WTC11 (cell line): ENCODE results near the gene NEDD4L. TPM values are rescaled to one million over a fixed set of nuclear protein-coding genes. Genes with fewer than 3 reads are reported as not detected.

Experiments used
- ATAC-seq: fragments of 200-7000 bp; cut with Tn5 transposase; 2 replicates; pipeline ENCODE4 v1.10.0; 2021; ENCODE audit warnings: mild to moderate bottlenecking, moderate library complexity
- CTCF ChIA-PET: fragments of 300-600 bp; sonication (Branson Sonifier 250); formaldehyde crosslinking; loops from one replicate; lab custom pipeline; 2021; ENCODE audit warnings: antibody characterized with exemption; lab: Charles Lee
- POLR2A ChIA-PET: fragments of 350-600 bp; sonication (Branson Sonifier 250); formaldehyde crosslinking; loops from one replicate; lab custom pipeline; 2021; ENCODE audit warnings: antibody characterized with exemption; lab: Charles Lee
- DNase-seq: peaks from one replicate; pipeline ENCODE4 v3.0.0; 2021; ENCODE audit warnings: low spot score
- H3K27ac Mint-ChIP-seq: 2 replicates; pipeline ENCODE4 v1.8.0; 2021; ENCODE audit warnings: mixed read lengths
- H3K27me3 Mint-ChIP-seq: 2 replicates; pipeline ENCODE4 v1.8.0; 2021; ENCODE audit warnings: low read depth, mild to moderate bottlenecking, moderate library complexity, mixed read lengths
- H3K36me3 Mint-ChIP-seq: 2 replicates; pipeline ENCODE4 v1.8.0; 2021; ENCODE audit warnings: mixed read lengths
- H3K4me1 Mint-ChIP-seq: 2 replicates; pipeline ENCODE4 v1.8.0; 2022; ENCODE audit warnings: mixed read lengths
- H3K4me3 Mint-ChIP-seq: 2 replicates; pipeline ENCODE4 v1.8.0; 2021; ENCODE audit warnings: mild to moderate bottlenecking, moderate library complexity, mixed read lengths
- H3K9me3 Mint-ChIP-seq: 2 replicates; pipeline ENCODE4 v1.8.0; 2021; ENCODE audit warnings: mixed read lengths
- CTCF ChIP-seq: fragments of 200-600 bp; IDR thresholded peaks from 2 replicates; pipeline ENCODE4 v1.8.0; 2022; ENCODE audit warnings: antibody characterized with exemption
- FOXP4 ChIP-seq: sonication (generic); formaldehyde crosslinking; IDR thresholded peaks from 2 replicates; pipeline ENCODE4 v1.8.0; 2022; ENCODE audit warnings: mild to moderate bottlenecking, missing genetic modification reagents
- GABPB1 ChIP-seq: sonication (generic); formaldehyde crosslinking; IDR thresholded peaks from 2 replicates; pipeline ENCODE4 v1.8.1; 2023; ENCODE audit warnings: mild to moderate bottlenecking, missing genetic modification reagents
- HMGA2 ChIP-seq: fragments of 250-450 bp; sonication (Bioruptor Pico); IDR thresholded peaks from 2 replicates; pipeline ENCODE4 v1.4.0; 2021; ENCODE audit warnings: mild to moderate bottlenecking, moderate library complexity
- HMGXB4 ChIP-seq: sonication (generic); formaldehyde crosslinking; IDR thresholded peaks from 2 replicates; pipeline ENCODE4 v1.8.1; 2023; ENCODE audit warnings: mild to moderate bottlenecking, moderate library complexity, missing genetic modification reagents
- NFATC4 ChIP-seq: fragments of 250-450 bp; sonication (Bioruptor Pico); IDR thresholded peaks from 2 replicates; pipeline ENCODE4 v1.9.0; 2021; ENCODE audit warnings: mild to moderate bottlenecking
- NR3C1 ChIP-seq: sonication (generic); formaldehyde crosslinking; conservative IDR thresholded peaks from 2 replicates; pipeline ENCODE4 v1.8.1; 2023; ENCODE audit warnings: low read depth, mild to moderate bottlenecking, missing genetic modification reagents
- SOX15 ChIP-seq: fragments of 250-450 bp; sonication (Bioruptor Pico); IDR thresholded peaks from 2 replicates; pipeline ENCODE4 v1.9.0; 2021; ENCODE audit warnings: mild to moderate bottlenecking
- SP1 ChIP-seq: sonication (generic); formaldehyde crosslinking; conservative IDR thresholded peaks from 2 replicates; pipeline ENCODE4 v1.8.1; 2022; ENCODE audit warnings: missing genetic modification reagents
- USF1 ChIP-seq: sonication (generic); formaldehyde crosslinking; IDR thresholded peaks from 2 replicates; pipeline ENCODE4 v1.8.0; 2022; ENCODE audit warnings: mild to moderate bottlenecking, missing genetic modification reagents
- ZNF232 ChIP-seq: sonication (generic); formaldehyde crosslinking; IDR thresholded peaks from 2 replicates; pipeline ENCODE4 v1.8.0; 2022; ENCODE audit warnings: mild to moderate bottlenecking, missing genetic modification reagents
- ZNF416 ChIP-seq: fragments of 250-450 bp; sonication (Bioruptor Pico); IDR thresholded peaks from 2 replicates; pipeline ENCODE4 v1.9.0; 2021; ENCODE audit warnings: mild to moderate bottlenecking, inconsistent platforms
- ZNF512 ChIP-seq: sonication (generic); formaldehyde crosslinking; IDR thresholded peaks from 2 replicates; pipeline ENCODE4 v1.8.1; 2022; ENCODE audit warnings: missing genetic modification reagents, borderline replicate concordance
- ZNF532 ChIP-seq: fragments of 250-450 bp; sonication (Bioruptor Pico); IDR thresholded peaks from 2 replicates; pipeline ENCODE4 v1.9.0; 2021; ENCODE audit warnings: mild to moderate bottlenecking, borderline replicate concordance
- total RNA-seq: library from RNA; stranded (reverse); gene quantifications from 3 replicates; pipeline ENCODE4 v1.2.3, GENCODE V29; 2021

NEDD4L gene
- total RNA-seq, 1 experiment from 2014 or later = 88.0 TPM

- CTCF ChIA-PET = interaction anchor here (1.3 to 1.7 kb wide), 4 partner anchors 63 to 572 kb away, joined by 3 to 6 read pairs (median 4); no protein-coding TSS in a partner anchor
Measured at GRCh38 chr18:58192519-58192918, 148.5 kb downstream of the NEDD4L start.

GRCh38 chr18:58194028-58194427, 150.0 kb downstream of the NEDD4L start:
- Mint-ChIP-seq H3K27me3 (no peaks in the 10 kb centered on the region), H3K36me3 (no peaks in the 10 kb centered on the region), H3K4me1 (peaks cover 64% of the 10 kb centered on the region), H3K9me3 (no peaks in the 10 kb centered on the region)
- peak; percentile 84 for ATAC-seq
- DNase-seq = peak; percentile 69
- POLR2A ChIA-PET = no interaction called here
- TF ChIP-seq CTCF (0 out of 2 replicates have a peak, but pooled peaks have one; percentile 13), ZNF532 (CRISPR knock-in tag) (no peak)
- TF ChIP-seq, all 79 proteins: peak for 1
- peak overlapping the region; percentile 84 for H3K27ac Mint-ChIP-seq
- CTCF ChIA-PET = interaction anchor here (0.9 to 3.5 kb wide), 9 partner anchors 8 to 128 kb away, joined by 3 to 24 read pairs (median 5); no protein-coding TSS in a partner anchor
- H3K4me3 Mint-ChIP-seq = no peak overlapping the region

More at GRCh38 chr18:58192519-58192918, 148.5 kb downstream of the NEDD4L start:
- Mint-ChIP-seq H3K36me3 (no peaks in the 10 kb centered on the region), H3K4me1 (peaks cover 75% of the 10 kb centered on the region), H3K9me3 (no peaks in the 10 kb centered on the region), H3K27me3 (no peaks in the 10 kb centered on the region), H3K27ac (no peak overlapping the region), H3K4me3 (no peak overlapping the region)
- POLR2A ChIA-PET = no interaction called here
- DNase-seq (no peak), ATAC-seq (no peak)
- TF ChIP-seq GABPB1 (no peak), USF1 (no peak), HMGA2 (CRISPR knock-in tag) (no peak), SP1 (CRISPR knock-in tag) (no peak), NR3C1 (no peak), SOX15 (CRISPR knock-in tag) (no peak), ZNF512 (CRISPR knock-in tag) (no peak), NFATC4 (CRISPR knock-in tag) (no peak), ZNF232 (no peak)

GRCh38 chr18:58195278-58195765, 151.3 kb downstream of the NEDD4L start:
- peak; percentile 58 for DNase-seq
- peaks cover 67% of the 10 kb centered on the region for H3K4me1 Mint-ChIP-seq
- CTCF ChIA-PET = interaction anchor here (0.6 to 3.5 kb wide), 16 partner anchors 16 to 313 kb away, joined by 3 to 24 read pairs (median 4); partner anchors contain the start of gene NEDD4L
- TF ChIP-seq SOX15 (CRISPR knock-in tag) (no peak), HMGXB4 (CRISPR knock-in tag) (peak; percentile 41; the same call in 1 of the 2 replicates), ZNF416 (CRISPR knock-in tag) (no peak), FOXP4 (CRISPR knock-in tag) (0 out of 2 replicates have a peak, but pooled peaks have one; percentile 48)
- TF ChIP-seq, all 79 proteins: peak for 2
- POLR2A ChIA-PET = interaction anchor here (0.5 to 1.3 kb wide), 2 partner anchors 35 to 51 kb away, joined by 3 read pairs; no protein-coding TSS in a partner anchor
- Mint-ChIP-seq H3K27me3 (no peaks in the 10 kb centered on the region), H3K27ac (peak overlapping the region; percentile 93), H3K36me3 (no peaks in the 10 kb centered on the region), H3K4me3 (peak overlapping the region; percentile 84), H3K9me3 (no peaks in the 10 kb centered on the region)
- ATAC-seq = peak; percentile 58
